HepG2 (cell line): Measurements from ENCODE around the gene U2AF2. TPM values are rescaled to one million over a fixed set of nuclear protein-coding genes. Genes with fewer than 3 reads are reported as not detected.

Source experiments
- AGO1 ChIP-seq: fragments of 200-400 bp; formaldehyde crosslinking; IDR thresholded peaks from 2 replicates; pipeline ENCODE4 v1.6.1; 2017; ENCODE audit warnings: mild to moderate bottlenecking, low read depth, low read length, moderate library complexity; ENCODE audit not compliant: poor library complexity, severe bottlenecking
- BCL6 ChIP-seq: IDR thresholded peaks from 2 replicates; pipeline ENCODE4 v1.6.1; 2016; ENCODE audit warnings: missing genetic modification reagents, missing compliant biosample characterization
- CENPX ChIP-seq: sonication (generic); formaldehyde crosslinking; IDR thresholded peaks from 2 replicates; pipeline ENCODE4 v1.9.0; 2021; ENCODE audit warnings: mild to moderate bottlenecking, missing genetic modification reagents, moderate library complexity
- ERF ChIP-seq: IDR thresholded peaks from 2 replicates; pipeline ENCODE4 v1.6.1; 2018; ENCODE audit warnings: missing biosample characterization, missing genetic modification reagents
- IKZF1 ChIP-seq: fragments of 450-650 bp; IDR thresholded peaks from 2 replicates; pipeline ENCODE4 v1.7.1; 2016
- JUN ChIP-seq: sonication (generic); formaldehyde crosslinking; IDR thresholded peaks from 2 replicates; pipeline ENCODE4 v1.4.0; 2020; ENCODE audit warnings: mild to moderate bottlenecking, missing genetic modification reagents
- MAZ ChIP-seq, 2 experiments: sonication (generic) in 1 of 2; formaldehyde crosslinking in 1 of 2; IDR thresholded peaks; 2 replicates each; pipeline versions ENCODE4 v1.5.0 to v1.6.1; 2012 to 2020; ENCODE audit warnings: low read depth in 2 of 2, mild to moderate bottlenecking in 2 of 2, borderline replicate concordance in 1 of 2, improper control_type of control experiment in 1 of 2, low read length in 1 of 2, missing genetic modification reagents in 1 of 2, moderate library complexity in 1 of 2
- MTA1 ChIP-seq: sonication (generic); formaldehyde crosslinking; IDR thresholded peaks from 2 replicates; pipeline ENCODE4 v1.4.0; 2020; ENCODE audit warnings: missing genetic modification reagents, mild to moderate bottlenecking, borderline replicate concordance
- NR2F6 ChIP-seq, 2 experiments: IDR thresholded peaks; 2 replicates each; pipeline ENCODE4 v1.6.1; 2016; ENCODE audit warnings: antibody characterized with exemption in 1 of 2, mild to moderate bottlenecking in 1 of 2
- PAWR ChIP-seq: sonication (generic); formaldehyde crosslinking; IDR thresholded peaks from 2 replicates; pipeline ENCODE4 v1.4.0; 2020; ENCODE audit warnings: missing genetic modification reagents, mild to moderate bottlenecking, borderline replicate concordance
- SATB2 ChIP-seq: sonication (generic); formaldehyde crosslinking; IDR thresholded peaks from 2 replicates; pipeline ENCODE4 v1.5.0; 2020; ENCODE audit warnings: missing genetic modification reagents
- SETDB1 ChIP-seq: sonication (generic); formaldehyde crosslinking; IDR thresholded peaks from 2 replicates; pipeline ENCODE4 v1.5.1; 2020; ENCODE audit warnings: missing genetic modification reagents, mild to moderate bottlenecking, borderline replicate concordance
- SP2 ChIP-seq: sonication (generic); formaldehyde crosslinking; IDR thresholded peaks from 2 replicates; pipeline ENCODE4 v1.5.1; 2020; ENCODE audit warnings: mild to moderate bottlenecking, missing genetic modification reagents
- SRY ChIP-seq: sonication (generic); formaldehyde crosslinking; IDR thresholded peaks from 2 replicates; pipeline ENCODE4 v1.8.0; 2022; ENCODE audit warnings: mild to moderate bottlenecking, missing genetic modification reagents
- TSC22D2 ChIP-seq: sonication (generic); formaldehyde crosslinking; IDR thresholded peaks from 2 replicates; pipeline ENCODE4 v1.5.1; 2020; ENCODE audit warnings: missing genetic modification reagents, mild to moderate bottlenecking, borderline replicate concordance
- YY1 ChIP-seq: IDR thresholded peaks from 2 replicates; pipeline ENCODE4 v1.6.1; 2011; ENCODE audit warnings: low read length, low read depth, moderate library complexity, mild to moderate bottlenecking; ENCODE audit not compliant: insufficient read depth, insufficient replicate concordance
- ZFP36L2 ChIP-seq: sonication (generic); formaldehyde crosslinking; IDR thresholded peaks from 2 replicates; pipeline ENCODE4 v1.4.0; 2020; ENCODE audit warnings: missing genetic modification reagents
- ZNF142 ChIP-seq: sonication (generic); formaldehyde crosslinking; IDR thresholded peaks from 2 replicates; pipeline ENCODE4 v1.4.0; 2020; ENCODE audit warnings: missing genetic modification reagents
- ZNF331 ChIP-seq: sonication (generic); formaldehyde crosslinking; IDR thresholded peaks from 2 replicates; pipeline ENCODE4 v1.4.0; 2020; ENCODE audit warnings: missing genetic modification reagents
- ZNF747 ChIP-seq: sonication (generic); formaldehyde crosslinking; IDR thresholded peaks from 2 replicates; pipeline ENCODE4 v1.8.1; 2023; ENCODE audit warnings: missing genetic modification reagents, mild to moderate bottlenecking, borderline replicate concordance
- polyA plus RNA-seq, 8 experiments: library from polyadenylated mRNA; depleted of rRNA in 3 of 8; stranded (reverse) in 7 of 8; unstranded in 1 of 8; fragments of >200 nt; fragmentation: Illumina TruSeq in 4 of 8; extraction: Trizol in 4 of 8; gene quantifications; 2 replicates each; pipeline versions ENCODE4 v1.2.1 to v1.2.3, GENCODE V29; 2011 to 2016; ENCODE audit warnings: low read depth in 4 of 8, missing spikeins in 1 of 8, mixed read lengths in 1 of 8; ENCODE audit not compliant: insufficient read depth in 1 of 8
- total RNA-seq, 5 experiments: library from RNA; depleted of rRNA; stranded (reverse); fragments of >200 nt; fragmentation: Illumina TruSeq; extraction: Trizol; gene quantifications; 2 replicates each; pipeline ENCODE4 v1.2.3, GENCODE V29; 2016; ENCODE audit warnings: low read depth in 1 of 5
- TF ChIP-seq, protein P1 (sequence below): IDR thresholded peaks from 2 replicates; pipeline ENCODE4 v1.6.1; 2012; ENCODE audit warnings: low read depth, low read length, improper control_type of control experiment
- TF ChIP-seq, protein P2 (sequence below): sonication (generic); formaldehyde crosslinking; IDR thresholded peaks from 2 replicates; pipeline ENCODE4 v1.4.0; 2020; ENCODE audit warnings: mild to moderate bottlenecking, missing genetic modification reagents

Gene U2AF2
- total and polyA plus RNA-seq, 2 of the 13 experiments (the other 11 are each of a cell fraction or from before 2014, with no cell fraction given), result 84.3 to 124 TPM

GRCh38 chr19:55653651-55654322, 1.0 kb upstream of the U2AF2 start (continued):
- TF ChIP-seq ZNF142 (CRISPR knock-in tag) (peak; percentile 48; the same call in 1 of the 2 replicates), AGO1 (peak; percentile 36), ZNF747 (CRISPR knock-in tag) (peak; percentile 20; the same call in 1 of the 2 replicates), CENPX (no peak), PAWR (CRISPR knock-in tag) (no peak), ZNF331 (CRISPR knock-in tag) (peak; percentile 86), TSC22D2 (CRISPR knock-in tag) (no peak), NR2F6 (IDR thresholded peaks at IDR 0.05) (peak; percentile 62), NR2F6 (CRISPR knock-in tag; IDR thresholded peaks at IDR 0.05) (peak; percentile 88), MAZ (IDR thresholded peaks at IDR 0.05; ENCODE audit: borderline replicate concordance, low read depth, low read length) (peak; percentile 18; the same call in 1 of the 2 replicates), MAZ (CRISPR knock-in tag; IDR thresholded peaks at IDR 0.05; ENCODE audit: low read depth) (no peak; the same call in 1 of the 2 replicates), IKZF1 (no peak), SATB2 (no peak), SRY (CRISPR knock-in tag) (0 out of 2 replicates have a peak, but pooled peaks have one; percentile 15), MTA1 (CRISPR knock-in tag) (peak; percentile 47; the same call in 1 of the 2 replicates), ZFP36L2 (CRISPR knock-in tag) (0 out of 2 replicates have a peak, but pooled peaks have one; percentile 20), SP2 (CRISPR knock-in tag) (no peak), SETDB1 (CRISPR knock-in tag) (no peak), JUN (no peak), YY1 (peak; percentile 75), BCL6 (CRISPR knock-in tag) (0 out of 2 replicates have a peak, but pooled peaks have one; percentile 9), ERF (CRISPR knock-in tag) (0 out of 2 replicates have a peak, but pooled peaks have one; percentile 22)
- TF ChIP-seq, protein P1, sequence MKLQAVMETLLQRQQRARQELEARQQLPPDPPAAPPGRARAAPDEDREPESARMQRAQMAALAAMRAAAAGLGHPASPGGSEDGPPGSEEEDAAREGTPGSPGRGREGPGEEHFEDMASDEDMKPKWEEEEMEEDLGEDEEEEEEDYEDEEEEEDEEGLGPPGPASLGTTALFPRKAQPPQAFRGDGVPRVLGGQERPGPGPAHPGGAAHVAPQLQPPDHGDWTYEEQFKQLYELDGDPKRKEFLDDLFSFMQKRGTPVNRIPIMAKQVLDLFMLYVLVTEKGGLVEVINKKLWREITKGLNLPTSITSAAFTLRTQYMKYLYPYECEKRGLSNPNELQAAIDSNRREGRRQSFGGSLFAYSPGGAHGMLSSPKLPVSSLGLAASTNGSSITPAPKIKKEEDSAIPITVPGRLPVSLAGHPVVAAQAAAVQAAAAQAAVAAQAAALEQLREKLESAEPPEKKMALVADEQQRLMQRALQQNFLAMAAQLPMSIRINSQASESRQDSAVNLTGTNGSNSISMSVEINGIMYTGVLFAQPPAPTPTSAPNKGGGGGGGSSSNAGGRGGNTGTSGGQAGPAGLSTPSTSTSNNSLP, result peak; percentile 81
- TF ChIP-seq, protein P2, sequence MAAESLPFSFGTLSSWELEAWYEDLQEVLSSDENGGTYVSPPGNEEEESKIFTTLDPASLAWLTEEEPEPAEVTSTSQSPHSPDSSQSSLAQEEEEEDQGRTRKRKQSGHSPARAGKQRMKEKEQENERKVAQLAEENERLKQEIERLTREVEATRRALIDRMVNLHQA (CRISPR knock-in tag), result no peak
